ENCODE data around the gene NPAS3. TPM values are rescaled to one million over a fixed set of nuclear protein-coding genes. Genes with fewer than 3 reads are reported as not detected.

The NPAS3 gene
- total RNA-seq, 1 donor from 2014 or later, result not detected

GRCh38 chr14:33377596-33378390, 439.1 kb downstream of the NPAS3 start:
- Mint-ChIP-seq H3K36me3 (ENCODE audit: low read depth) (no peaks in the 10 kb centered on the region), H3K4me1 (no peaks in the 10 kb centered on the region), H3K4me3 (no peak overlapping the region), H3K9me3 (no peaks in the 10 kb centered on the region), H3K27ac (no peak overlapping the region), H3K27me3 (no peaks in the 10 kb centered on the region)
- no peak for DNase-seq
- intact Hi-C loops (cut with micrococcal nuclease), result no loop called here

GRCh38 chr14:33381717-33382116, 443.0 kb downstream of the NPAS3 start:
- H3K9me3 Mint-ChIP-seq, result no peaks in the 10 kb centered on the region
- H3K27me3 Mint-ChIP-seq, result no peaks in the 10 kb centered on the region
- no peak overlapping the region for H3K27ac Mint-ChIP-seq
- H3K4me3 Mint-ChIP-seq, result no peak overlapping the region
- DNase-seq, result no peak
- no peaks in the 10 kb centered on the region for H3K36me3 Mint-ChIP-seq (ENCODE audit: low read depth)
- H3K4me1 Mint-ChIP-seq, result no peaks in the 10 kb centered on the region
- intact Hi-C loops (cut with micrococcal nuclease), result no loop called here

GRCh38 chr14:33386140-33386539, 447.5 kb downstream of the NPAS3 start:
- intact Hi-C loops (cut with micrococcal nuclease), result no loop called here
- Mint-ChIP-seq H3K4me1 (no peaks in the 10 kb centered on the region), H3K9me3 (no peaks in the 10 kb centered on the region), H3K36me3 (ENCODE audit: low read depth) (no peaks in the 10 kb centered on the region), H3K4me3 (no peak overlapping the region), H3K27ac (no peak overlapping the region), H3K27me3 (no peaks in the 10 kb centered on the region)
- no peak for DNase-seq

- no peaks in the 10 kb centered on the region for H3K27me3 Mint-ChIP-seq
- no peaks in the 10 kb centered on the region for H3K4me1 Mint-ChIP-seq
- no peaks in the 10 kb centered on the region for H3K9me3 Mint-ChIP-seq
- H3K36me3 Mint-ChIP-seq (ENCODE audit: low read depth), result no peaks in the 10 kb centered on the region
- intact Hi-C loops (cut with micrococcal nuclease), result no loop called here
- no peak overlapping the region for H3K27ac Mint-ChIP-seq
- DNase-seq, result no peak
- H3K4me3 Mint-ChIP-seq, result no peak overlapping the region
These were observed 448.1 kb downstream of the NPAS3 start for GRCh38 chr14:33386781-33387180.

- Mint-ChIP-seq H3K27ac (no peak overlapping the region), H3K4me1 (no peaks in the 10 kb centered on the region), H3K27me3 (no peaks in the 10 kb centered on the region), H3K4me3 (no peak overlapping the region), H3K36me3 (ENCODE audit: low read depth) (no peaks in the 10 kb centered on the region), H3K9me3 (no peaks in the 10 kb centered on the region)
- no peak for DNase-seq
- intact Hi-C loops (cut with micrococcal nuclease), result no loop called here
These were observed 451.7 kb downstream of the NPAS3 start for GRCh38 chr14:33390335-33390734.

- DNase-seq, result no peak
- no peak overlapping the region for H3K4me3 Mint-ChIP-seq
- H3K4me1 Mint-ChIP-seq, result no peaks in the 10 kb centered on the region
- H3K36me3 Mint-ChIP-seq (ENCODE audit: low read depth), result no peaks in the 10 kb centered on the region
- H3K27ac Mint-ChIP-seq, result no peak overlapping the region
- no peaks in the 10 kb centered on the region for H3K27me3 Mint-ChIP-seq
- intact Hi-C loops (cut with micrococcal nuclease), result no loop called here
- H3K9me3 Mint-ChIP-seq, result no peaks in the 10 kb centered on the region
These were observed 454.7 kb downstream of the NPAS3 start for GRCh38 chr14:33393231-33393894.

- Mint-ChIP-seq H3K36me3 (ENCODE audit: low read depth) (no peaks in the 10 kb centered on the region), H3K4me3 (no peak overlapping the region), H3K27ac (no peak overlapping the region), H3K4me1 (no peaks in the 10 kb centered on the region), H3K9me3 (no peaks in the 10 kb centered on the region), H3K27me3 (no peaks in the 10 kb centered on the region)
- DNase-seq, result no peak
- intact Hi-C loops (cut with micrococcal nuclease), result no loop called here
These were observed 455.3 kb downstream of the NPAS3 start for GRCh38 chr14:33393895-33394368.

DNA sequence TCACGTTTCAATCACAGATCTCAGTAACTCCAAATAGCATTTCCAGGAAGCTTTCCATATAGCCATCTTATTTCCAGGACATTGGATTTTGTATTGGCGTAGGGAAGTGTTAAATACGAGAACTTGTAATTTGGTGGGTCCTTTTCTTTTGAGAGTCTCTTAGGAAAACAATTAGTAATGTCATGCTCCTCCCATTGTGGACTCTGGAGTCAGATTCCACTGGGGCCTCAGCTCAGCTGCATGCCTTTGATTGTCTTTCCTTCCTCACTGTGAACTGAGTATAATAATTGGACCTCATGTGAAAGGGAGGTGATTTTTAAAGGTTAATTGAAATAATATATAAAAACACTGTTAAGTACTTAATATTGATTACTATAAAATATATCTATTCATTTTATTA, 462.6 kb downstream of the NPAS3 start:
- Mint-ChIP-seq H3K27me3 (no peaks in the 10 kb centered on the region), H3K4me1 (no peaks in the 10 kb centered on the region), H3K27ac (no peak overlapping the region), H3K9me3 (peaks cover 4% of the 10 kb centered on the region), H3K36me3 (ENCODE audit: low read depth) (no peaks in the 10 kb centered on the region), H3K4me3 (no peak overlapping the region)
- intact Hi-C loops (cut with micrococcal nuclease), result no loop called here
- DNase-seq, result no peak

DNA sequence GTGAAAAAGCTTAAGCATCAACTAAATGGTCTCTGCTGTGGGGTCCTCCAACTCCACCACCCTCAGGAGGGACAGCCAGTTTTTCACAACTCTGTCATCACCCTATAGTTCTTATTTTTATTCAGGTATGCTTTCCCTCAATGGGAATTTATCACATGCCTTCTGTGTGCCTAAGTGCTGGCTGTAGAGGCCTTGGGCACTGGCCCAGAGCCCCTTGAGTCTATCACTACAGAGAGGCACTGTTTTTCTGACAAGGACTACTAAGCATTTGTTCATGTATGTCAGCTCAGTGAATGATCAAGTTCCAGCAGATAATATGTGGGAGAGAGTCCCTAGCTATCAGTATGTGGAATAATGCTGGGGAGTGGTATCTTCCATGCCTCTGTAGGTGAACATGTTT, 463.9 kb downstream of the NPAS3 start:
- Mint-ChIP-seq H3K9me3 (peaks cover 4% of the 10 kb centered on the region), H3K4me3 (no peak overlapping the region), H3K4me1 (no peaks in the 10 kb centered on the region), H3K27ac (no peak overlapping the region), H3K27me3 (no peaks in the 10 kb centered on the region), H3K36me3 (ENCODE audit: low read depth) (no peaks in the 10 kb centered on the region)
- intact Hi-C loops (cut with micrococcal nuclease), result no loop called here
- DNase-seq, result no peak

DNA sequence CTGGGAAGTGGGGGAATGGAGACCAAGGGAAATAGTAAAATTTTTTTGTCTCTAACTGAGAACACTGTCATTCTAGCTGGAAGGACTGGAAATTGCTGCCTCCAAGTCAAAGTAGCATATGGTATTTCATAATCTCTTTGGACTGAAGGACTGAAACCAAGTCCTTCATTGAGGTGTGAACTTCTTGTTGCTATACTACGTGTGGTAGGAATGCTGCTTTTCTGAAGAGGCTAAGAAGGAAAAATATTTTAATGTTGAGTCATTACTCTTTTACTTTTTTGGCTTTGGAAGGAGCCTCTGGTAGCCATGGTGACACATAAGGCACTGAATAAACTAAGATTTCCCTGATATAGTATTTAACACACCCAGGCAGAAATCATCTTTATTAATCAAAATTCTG, 465.4 kb downstream of the NPAS3 start:
- DNase-seq, result no peak
- Mint-ChIP-seq H3K9me3 (peaks cover 4% of the 10 kb centered on the region), H3K27ac (no peak overlapping the region), H3K4me3 (no peak overlapping the region), H3K4me1 (no peaks in the 10 kb centered on the region), H3K36me3 (ENCODE audit: low read depth) (no peaks in the 10 kb centered on the region), H3K27me3 (no peaks in the 10 kb centered on the region)
- intact Hi-C loops (cut with micrococcal nuclease), result no loop called here

GRCh38 chr14:33404964-33405574, 466.4 kb downstream of the NPAS3 start:
- no peaks in the 10 kb centered on the region for H3K4me1 Mint-ChIP-seq
- no peaks in the 10 kb centered on the region for H3K36me3 Mint-ChIP-seq (ENCODE audit: low read depth)
- H3K27me3 Mint-ChIP-seq, result no peaks in the 10 kb centered on the region
- no peak overlapping the region for H3K4me3 Mint-ChIP-seq
- H3K27ac Mint-ChIP-seq, result no peak overlapping the region
- DNase-seq, result no peak
- intact Hi-C loops (cut with micrococcal nuclease), result no loop called here
- peaks cover 4% of the 10 kb centered on the region for H3K9me3 Mint-ChIP-seq

DNA sequence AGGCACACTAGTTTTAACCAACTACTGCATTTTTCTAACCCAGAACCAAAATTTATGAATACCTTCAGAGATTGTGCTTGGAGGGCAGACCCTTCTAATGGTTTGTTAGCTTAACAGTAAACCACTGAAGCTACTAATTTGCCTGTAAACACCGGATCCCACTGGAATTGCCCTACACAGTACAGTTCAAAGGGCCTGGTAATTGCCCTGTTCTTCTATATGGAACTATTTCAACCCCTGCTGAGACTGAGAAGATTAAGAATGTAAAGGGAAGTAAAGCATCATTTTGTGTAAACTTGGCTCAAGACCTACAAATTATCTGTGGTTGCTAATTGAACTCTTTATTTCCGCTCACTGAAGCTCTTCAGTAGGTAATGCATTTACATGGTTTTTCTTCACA, 468.1 kb downstream of the NPAS3 start:
- intact Hi-C loops (cut with micrococcal nuclease), result no loop called here
- Mint-ChIP-seq H3K4me3 (no peak overlapping the region), H3K9me3 (peaks cover 4% of the 10 kb centered on the region), H3K27me3 (no peaks in the 10 kb centered on the region), H3K4me1 (no peaks in the 10 kb centered on the region), H3K36me3 (ENCODE audit: low read depth) (no peaks in the 10 kb centered on the region), H3K27ac (no peak overlapping the region)
- DNase-seq, result no peak

DNA sequence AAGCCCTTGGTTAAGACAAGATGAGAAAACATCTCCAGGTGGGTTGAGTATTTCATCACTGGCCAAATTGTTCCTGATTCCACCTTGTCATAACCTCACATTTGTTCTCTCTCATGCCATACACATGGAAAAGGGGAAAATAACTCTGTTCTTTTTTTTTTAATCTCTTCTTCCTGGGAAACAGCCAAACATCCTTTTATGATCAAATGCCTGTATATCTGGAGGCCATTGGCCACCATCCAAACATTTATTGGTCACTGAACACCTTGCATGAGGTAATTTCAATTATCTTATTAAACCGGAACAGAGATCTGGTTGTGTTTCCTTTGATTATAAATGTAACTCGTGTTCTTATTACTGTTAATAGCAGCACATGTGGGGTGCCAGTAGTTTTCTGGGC, 469.6 kb downstream of the NPAS3 start:
- Mint-ChIP-seq H3K4me1 (no peaks in the 10 kb centered on the region), H3K27me3 (no peaks in the 10 kb centered on the region), H3K27ac (no peak overlapping the region), H3K9me3 (peaks cover 4% of the 10 kb centered on the region), H3K4me3 (no peak overlapping the region), H3K36me3 (ENCODE audit: low read depth) (no peaks in the 10 kb centered on the region)
- no peak for DNase-seq
- intact Hi-C loops (cut with micrococcal nuclease), result no loop called here

DNA sequence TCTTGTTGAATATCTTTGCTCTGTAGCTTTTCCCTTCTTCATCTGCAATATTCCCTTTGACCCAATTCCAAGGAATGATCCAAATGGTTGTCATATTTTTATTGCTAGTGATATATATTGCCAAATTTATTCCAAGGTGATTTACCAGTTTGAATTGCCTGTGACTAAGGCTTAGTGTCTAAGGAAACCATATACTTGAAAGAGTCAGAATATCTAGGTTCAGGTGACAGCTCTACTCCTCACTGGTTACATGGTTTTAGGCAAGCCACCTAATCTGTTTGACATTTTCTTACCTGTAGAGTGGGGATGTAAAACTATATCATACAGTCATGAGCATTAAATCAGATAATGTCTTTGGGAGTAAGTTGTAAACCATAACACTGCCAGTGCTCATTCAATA, 473.8 kb downstream of the NPAS3 start:
- no peak overlapping the region for H3K4me3 Mint-ChIP-seq
- intact Hi-C loops (cut with micrococcal nuclease), result no loop called here
- H3K9me3 Mint-ChIP-seq, result no peaks in the 10 kb centered on the region
- no peak overlapping the region for H3K27ac Mint-ChIP-seq
- peaks cover 8% of the 10 kb centered on the region for H3K27me3 Mint-ChIP-seq
- no peaks in the 10 kb centered on the region for H3K4me1 Mint-ChIP-seq
- no peaks in the 10 kb centered on the region for H3K36me3 Mint-ChIP-seq (ENCODE audit: low read depth)
- DNase-seq, result no peak
